ENCODE measurements around the gene HIF1A.

The HIF1A gene

DNA sequence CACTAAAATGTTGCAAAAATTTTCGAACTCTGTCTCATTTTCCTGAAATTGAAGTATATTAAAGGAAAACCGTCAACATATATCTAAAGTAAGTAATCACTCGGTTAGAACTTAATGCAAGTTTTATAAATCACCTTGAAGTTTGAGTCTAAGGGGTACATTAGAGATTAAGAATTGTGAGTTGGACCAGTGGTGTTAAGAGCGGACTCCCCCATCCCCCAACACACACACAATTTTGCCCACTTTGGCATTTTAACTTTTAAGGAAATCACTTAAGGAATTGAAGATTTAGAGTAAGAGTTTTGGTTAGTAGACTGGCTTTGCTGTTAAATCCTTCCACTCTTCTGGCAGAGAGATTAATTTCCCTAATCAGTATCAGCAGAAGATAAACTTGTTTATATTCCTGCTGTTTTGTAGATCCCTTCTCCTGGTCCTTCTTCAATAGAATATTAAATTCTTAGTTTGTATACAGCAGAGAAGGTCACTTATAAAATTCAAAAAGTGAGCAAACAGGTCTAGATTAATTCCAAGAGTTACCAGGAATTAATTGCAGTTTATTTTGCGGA is 1.5 kb downstream of the HIF1A start:
- Histone ChIP-seq H3K9me3 (ENCODE audit: insufficient read depth, low read length, severe bottlenecking) (no peaks in the 10 kb centered on the region), H4K20me1 (ENCODE audit: insufficient read depth, low read length) (peaks cover 38% of the 10 kb centered on the region), H3K36me3 (ENCODE audit: insufficient read depth, low read length) (no peaks in the 10 kb centered on the region; the same call in 1 of the 2 replicates), H3K27me3 (ENCODE audit: insufficient read depth, low read length, poor library complexity) (no peaks in the 10 kb centered on the region), H3K27ac (ENCODE audit: low read length) (peak overlapping the region; percentile 79; the same call in 1 of the 2 replicates), H3K4me3 (ENCODE audit: low read depth in 1 of 2, low read length in 2 of 2) (peak overlapping the region; percentile 42 to 62; a peak in 3 of 4 replicates), H3K4me1 (ENCODE audit: insufficient read depth, low read length) (peaks cover 47% of the 10 kb centered on the region), H3K4me2 (ENCODE audit: insufficient read depth, low read length) (peak overlapping the region; percentile 79), H3K9ac (ENCODE audit: low read depth, low read length) (peak overlapping the region; percentile 86), H3K79me2 (ENCODE audit: insufficient read depth, low read length) (peaks cover 65% of the 10 kb centered on the region), H2AFZ (ENCODE audit: low read depth, low read length) (no peak overlapping the region)
- no peak for DNase-seq
- ATAC-seq (ENCODE audit: insufficient read depth, low read depth) = no peak
- TF ChIP-seq CTCF (IDR thresholded peaks at IDR 0.05; ENCODE audit: borderline replicate concordance, extremely low read depth, low read length, poor library complexity, severe bottlenecking) = no peak
- TF ChIP-seq EZH2 (IDR thresholded peaks at IDR 0.05; ENCODE audit: borderline replicate concordance, low read depth, low read length, severe bottlenecking) = no peak

DNA sequence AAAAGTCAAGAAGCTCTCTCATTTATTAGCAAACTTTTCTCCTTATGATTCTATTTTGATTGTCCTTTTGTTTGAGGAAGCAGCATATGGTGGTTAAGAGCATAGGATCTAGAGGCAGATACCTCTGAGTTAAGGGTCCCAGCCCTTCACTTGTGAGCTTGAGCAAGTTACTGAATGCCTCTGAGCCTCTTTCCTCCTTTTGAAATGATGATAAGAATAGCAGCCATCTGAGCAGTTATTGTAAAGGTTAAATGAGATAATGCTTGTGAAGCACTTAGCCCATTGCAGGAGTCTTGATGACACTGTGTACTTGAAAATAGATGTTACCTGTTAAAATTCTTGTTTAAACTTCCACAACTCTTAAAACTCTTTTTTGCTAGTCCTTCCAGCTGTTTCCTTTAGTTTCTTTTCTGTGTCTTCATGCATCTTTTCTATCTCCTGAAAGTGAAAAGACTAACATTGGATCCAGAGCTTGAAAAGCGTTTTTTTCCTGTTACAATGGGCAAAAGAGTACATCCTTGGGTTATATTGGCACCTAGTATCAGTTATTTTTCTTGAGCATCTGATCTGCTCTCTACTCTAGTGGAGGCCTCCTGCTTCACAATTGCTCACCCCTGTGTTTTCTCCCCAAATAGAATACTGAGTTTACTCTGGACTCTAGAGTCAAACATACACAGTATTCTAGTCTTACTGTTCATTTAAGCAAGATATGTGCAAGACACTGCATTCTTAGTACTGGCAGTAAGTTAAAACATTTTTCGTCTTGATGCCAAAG is 3.1 kb downstream of the HIF1A start:
- DNase-seq (no peak), ATAC-seq (ENCODE audit: insufficient read depth, low read depth) (no peak)
- no peak overlapping the region for H2AFZ ChIP-seq (ENCODE audit: low read depth, low read length)
- H3K4me2 ChIP-seq (ENCODE audit: insufficient read depth, low read length) = peak overlapping the region; percentile 79
- TF ChIP-seq CTCF (IDR thresholded peaks at IDR 0.05; ENCODE audit: borderline replicate concordance, extremely low read depth, low read length, poor library complexity, severe bottlenecking) (no peak), EZH2 (IDR thresholded peaks at IDR 0.05; ENCODE audit: borderline replicate concordance, low read depth, low read length, severe bottlenecking) (no peak)
- H3K9me3 ChIP-seq (ENCODE audit: insufficient read depth, low read length, severe bottlenecking) = no peaks in the 10 kb centered on the region
- H3K4me1 ChIP-seq (ENCODE audit: insufficient read depth, low read length) = peaks cover 47% of the 10 kb centered on the region
- H3K9ac ChIP-seq (ENCODE audit: low read depth, low read length) = peak overlapping the region; percentile 86; the same call in 1 of the 2 replicates
- peak overlapping the region; percentile 8 to 62; a peak in 3 of 4 replicates for H3K4me3 ChIP-seq (ENCODE audit: low read depth in 1 of 2, low read length in 2 of 2)
- peaks cover 80% of the 10 kb centered on the region for H3K79me2 ChIP-seq (ENCODE audit: insufficient read depth, low read length)
- no peaks in the 10 kb centered on the region for H3K27me3 ChIP-seq (ENCODE audit: insufficient read depth, low read length, poor library complexity)
- no peaks in the 10 kb centered on the region; the same call in 1 of the 2 replicates for H3K36me3 ChIP-seq (ENCODE audit: insufficient read depth, low read length)
- H3K27ac ChIP-seq (ENCODE audit: low read length) = peak overlapping the region; percentile 10; the same call in 1 of the 2 replicates
- H4K20me1 ChIP-seq (ENCODE audit: insufficient read depth, low read length) = peaks cover 48% of the 10 kb centered on the region

DNA sequence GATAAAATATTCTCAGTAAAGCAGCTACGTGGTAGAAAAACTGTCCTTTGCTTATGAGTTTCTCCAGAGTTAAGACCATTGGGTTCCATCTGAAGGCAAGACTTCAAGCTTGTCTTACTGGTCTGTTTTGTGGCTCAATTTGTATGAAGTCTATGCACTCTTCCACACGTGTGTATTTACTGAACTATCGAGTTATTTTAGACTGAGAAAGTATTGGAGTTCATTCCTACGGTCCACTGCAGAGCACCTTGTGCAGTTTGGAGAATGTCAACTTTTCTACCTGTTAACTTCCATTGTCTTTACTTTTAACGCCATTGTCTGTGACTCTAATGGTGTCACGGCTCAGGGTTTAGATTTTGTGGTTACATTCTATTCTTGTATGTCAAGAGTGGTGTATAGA is 3.7 kb downstream of the HIF1A start:
- Histone ChIP-seq H3K4me3 (ENCODE audit: low read depth in 1 of 2, low read length in 2 of 2) (peak overlapping the region in 1 of 2 experiments; percentile 62; a peak in 1 of 4 replicates), H3K4me2 (ENCODE audit: insufficient read depth, low read length) (peak overlapping the region; percentile 79), H3K36me3 (ENCODE audit: insufficient read depth, low read length) (no peaks in the 10 kb centered on the region; the same call in 1 of the 2 replicates), H3K9ac (ENCODE audit: low read depth, low read length) (no peak overlapping the region; the same call in 1 of the 2 replicates), H3K9me3 (ENCODE audit: insufficient read depth, low read length, severe bottlenecking) (no peaks in the 10 kb centered on the region), H3K4me1 (ENCODE audit: insufficient read depth, low read length) (peaks cover 47% of the 10 kb centered on the region), H2AFZ (ENCODE audit: low read depth, low read length) (no peak overlapping the region), H4K20me1 (ENCODE audit: insufficient read depth, low read length) (peaks cover 54% of the 10 kb centered on the region), H3K27ac (ENCODE audit: low read length) (no peak overlapping the region), H3K27me3 (ENCODE audit: insufficient read depth, low read length, poor library complexity) (no peaks in the 10 kb centered on the region), H3K79me2 (ENCODE audit: insufficient read depth, low read length) (peaks cover 87% of the 10 kb centered on the region)
- ATAC-seq (ENCODE audit: insufficient read depth, low read depth) (no peak), DNase-seq (no peak)
- no peak for TF ChIP-seq CTCF (IDR thresholded peaks at IDR 0.05; ENCODE audit: borderline replicate concordance, extremely low read depth, low read length, poor library complexity, severe bottlenecking)
- no peak for TF ChIP-seq EZH2 (IDR thresholded peaks at IDR 0.05; ENCODE audit: borderline replicate concordance, low read depth, low read length, severe bottlenecking)
